Measurements from ENCODE around the gene IGF2BP3.

Gene IGF2BP3

GRCh38 chr7:23472046-23472445, 1.8 kb upstream of the IGF2BP3 start:
- Histone ChIP-seq H3K9ac (ENCODE audit: low read length in 2 of 2) (no peak overlapping the region), H3K4me3 (ENCODE audit: low read length in 2 of 2) (no peak overlapping the region), H3K9me3 (ENCODE audit: control insufficient read depth in 2 of 2, low read length in 2 of 2) (peaks cover 0 to 3% of the 10 kb centered on the region in 2 donors), H3K27ac (ENCODE audit: low read length) (no peak overlapping the region), H3K27me3 (ENCODE audit: control insufficient read depth in 1 of 2, insufficient read depth in 2 of 2, low read length in 2 of 2) (peaks cover 66 to 96% of the 10 kb centered on the region in 2 donors), H3K4me1 (ENCODE audit: control insufficient read depth, insufficient read depth, low read length) (peaks cover 37% of the 10 kb centered on the region), H3K36me3 (ENCODE audit: control insufficient read depth in 2 of 2, insufficient read depth in 2 of 2, low read length in 2 of 2) (no peaks in the 10 kb centered on the region)

GRCh38 chr7:23471106-23471859, 992 bp upstream of the IGF2BP3 start:
- Histone ChIP-seq H3K4me3 (ENCODE audit: low read length in 2 of 2) (no peak overlapping the region), H3K27ac (ENCODE audit: low read length) (no peak overlapping the region), H3K9ac (ENCODE audit: low read length in 2 of 2) (no peak overlapping the region), H3K27me3 (ENCODE audit: control insufficient read depth in 1 of 2, insufficient read depth in 2 of 2, low read length in 2 of 2) (peaks cover 58 to 93% of the 10 kb centered on the region in 2 donors), H3K9me3 (ENCODE audit: control insufficient read depth in 2 of 2, low read length in 2 of 2) (peaks cover 0 to 3% of the 10 kb centered on the region in 2 donors), H3K4me1 (ENCODE audit: control insufficient read depth, insufficient read depth, low read length) (peaks cover 37% of the 10 kb centered on the region), H3K36me3 (ENCODE audit: control insufficient read depth in 2 of 2, insufficient read depth in 2 of 2, low read length in 2 of 2) (no peaks in the 10 kb centered on the region)

- no peaks in the 10 kb centered on the region for H3K36me3 ChIP-seq (ENCODE audit: control insufficient read depth in 2 of 2, insufficient read depth in 2 of 2, low read length in 2 of 2)
- H3K4me1 ChIP-seq (ENCODE audit: control insufficient read depth, insufficient read depth, low read length) = peaks cover 37% of the 10 kb centered on the region
- H3K27ac ChIP-seq (ENCODE audit: low read length) = no peak overlapping the region
- H3K27me3 ChIP-seq (ENCODE audit: control insufficient read depth in 1 of 2, insufficient read depth in 2 of 2, low read length in 2 of 2) = peaks cover 58 to 87% of the 10 kb centered on the region in 2 donors
- no peak overlapping the region for H3K9ac ChIP-seq (ENCODE audit: low read length in 2 of 2)
- peak overlapping the region in 1 of 2 donors; percentile 62 for H3K4me3 ChIP-seq (ENCODE audit: low read length in 2 of 2)
- H3K9me3 ChIP-seq (ENCODE audit: control insufficient read depth in 2 of 2, low read length in 2 of 2) = peaks cover 0 to 3% of the 10 kb centered on the region in 2 donors
Observed at GRCh38 chr7:23469961-23470250, 385 bp downstream of the IGF2BP3 start.

- no peaks in the 10 kb centered on the region for H3K9me3 ChIP-seq (ENCODE audit: control insufficient read depth in 2 of 2, low read length in 2 of 2)
- H3K36me3 ChIP-seq (ENCODE audit: control insufficient read depth in 2 of 2, insufficient read depth in 2 of 2, low read length in 2 of 2) = no peaks in the 10 kb centered on the region
- H3K9ac ChIP-seq (ENCODE audit: low read length in 2 of 2) = no peak overlapping the region
- H3K4me1 ChIP-seq (ENCODE audit: control insufficient read depth, insufficient read depth, low read length) = peaks cover 34% of the 10 kb centered on the region
- no peak overlapping the region for H3K27ac ChIP-seq (ENCODE audit: low read length)
- H3K4me3 ChIP-seq (ENCODE audit: low read length in 2 of 2) = peak overlapping the region; percentile 44 to 62
- H3K27me3 ChIP-seq (ENCODE audit: control insufficient read depth in 1 of 2, insufficient read depth in 2 of 2, low read length in 2 of 2) = peaks cover 54 to 82% of the 10 kb centered on the region in 2 donors
Observed at GRCh38 chr7:23469150-23469960, 936 bp downstream of the IGF2BP3 start.

GRCh38 chr7:23468526-23469149, 1.7 kb downstream of the IGF2BP3 start:
- Histone ChIP-seq H3K4me1 (ENCODE audit: control insufficient read depth, insufficient read depth, low read length) (peaks cover 28% of the 10 kb centered on the region), H3K27ac (ENCODE audit: low read length) (no peak overlapping the region), H3K36me3 (ENCODE audit: control insufficient read depth in 2 of 2, insufficient read depth in 2 of 2, low read length in 2 of 2) (no peaks in the 10 kb centered on the region), H3K27me3 (ENCODE audit: control insufficient read depth in 1 of 2, insufficient read depth in 2 of 2, low read length in 2 of 2) (peaks cover 50 to 79% of the 10 kb centered on the region in 2 donors), H3K4me3 (ENCODE audit: low read length in 2 of 2) (peak overlapping the region; percentile 44 to 62), H3K9ac (ENCODE audit: low read length in 2 of 2) (no peak overlapping the region), H3K9me3 (ENCODE audit: control insufficient read depth in 2 of 2, low read length in 2 of 2) (no peaks in the 10 kb centered on the region)

GRCh38 chr7:23467806-23468525, 2.3 kb downstream of the IGF2BP3 start:
- peak overlapping the region in 1 of 2 donors; percentile 35 for H3K4me3 ChIP-seq (ENCODE audit: low read length in 2 of 2)

GRCh38 chr7:23467291-23467805, 2.9 kb downstream of the IGF2BP3 start:
- H3K27me3 ChIP-seq (ENCODE audit: control insufficient read depth in 1 of 2, insufficient read depth in 2 of 2, low read length in 2 of 2) = peaks cover 47 to 66% of the 10 kb centered on the region in 2 donors
- no peak overlapping the region for H3K27ac ChIP-seq (ENCODE audit: low read length)
- no peaks in the 10 kb centered on the region for H3K9me3 ChIP-seq (ENCODE audit: control insufficient read depth in 2 of 2, low read length in 2 of 2)
- H3K36me3 ChIP-seq (ENCODE audit: control insufficient read depth in 2 of 2, insufficient read depth in 2 of 2, low read length in 2 of 2) = no peaks in the 10 kb centered on the region
- H3K4me3 ChIP-seq (ENCODE audit: low read length in 2 of 2) = peak overlapping the region in 1 of 2 donors; percentile 35
- no peak overlapping the region for H3K9ac ChIP-seq (ENCODE audit: low read length in 2 of 2)
- peaks cover 28% of the 10 kb centered on the region for H3K4me1 ChIP-seq (ENCODE audit: control insufficient read depth, insufficient read depth, low read length)

More at GRCh38 chr7:23467806-23468525, 2.3 kb downstream of the IGF2BP3 start:
- H3K9me3 ChIP-seq (ENCODE audit: control insufficient read depth in 2 of 2, low read length in 2 of 2) = no peaks in the 10 kb centered on the region
- H3K36me3 ChIP-seq (ENCODE audit: control insufficient read depth in 2 of 2, insufficient read depth in 2 of 2, low read length in 2 of 2) = no peaks in the 10 kb centered on the region
- no peak overlapping the region for H3K9ac ChIP-seq (ENCODE audit: low read length in 2 of 2)
- H3K4me1 ChIP-seq (ENCODE audit: control insufficient read depth, insufficient read depth, low read length) = peaks cover 28% of the 10 kb centered on the region
- peaks cover 47 to 72% of the 10 kb centered on the region in 2 donors for H3K27me3 ChIP-seq (ENCODE audit: control insufficient read depth in 1 of 2, insufficient read depth in 2 of 2, low read length in 2 of 2)
- H3K27ac ChIP-seq (ENCODE audit: low read length) = no peak overlapping the region

- peaks cover 1% of the 10 kb centered on the region for H3K4me1 ChIP-seq (ENCODE audit: control insufficient read depth, insufficient read depth, low read length)
- H3K36me3 ChIP-seq (ENCODE audit: control insufficient read depth in 2 of 2, insufficient read depth in 2 of 2, low read length in 2 of 2) = no peaks in the 10 kb centered on the region
- H3K4me3 ChIP-seq (ENCODE audit: low read length in 2 of 2) = no peak overlapping the region
- no peak overlapping the region for H3K9ac ChIP-seq (ENCODE audit: low read length in 2 of 2)
- H3K9me3 ChIP-seq (ENCODE audit: control insufficient read depth in 2 of 2, low read length in 2 of 2) = no peaks in the 10 kb centered on the region
- no peak overlapping the region for H3K27ac ChIP-seq (ENCODE audit: low read length)
- H3K27me3 ChIP-seq (ENCODE audit: control insufficient read depth in 1 of 2, insufficient read depth in 2 of 2, low read length in 2 of 2) = peaks cover 21 to 23% of the 10 kb centered on the region in 2 donors
Observed at GRCh38 chr7:23462846-23463245, 7.4 kb downstream of the IGF2BP3 start.

- H3K9ac ChIP-seq (ENCODE audit: low read length in 2 of 2) = no peak overlapping the region
- peaks cover 2 to 3% of the 10 kb centered on the region in 2 donors for H3K27me3 ChIP-seq (ENCODE audit: control insufficient read depth in 1 of 2, insufficient read depth in 2 of 2, low read length in 2 of 2)
- H3K9me3 ChIP-seq (ENCODE audit: control insufficient read depth in 2 of 2, low read length in 2 of 2) = no peaks in the 10 kb centered on the region
- no peaks in the 10 kb centered on the region for H3K4me1 ChIP-seq (ENCODE audit: control insufficient read depth, insufficient read depth, low read length)
- no peak overlapping the region for H3K4me3 ChIP-seq (ENCODE audit: low read length in 2 of 2)
- H3K27ac ChIP-seq (ENCODE audit: low read length) = no peak overlapping the region
- no peaks in the 10 kb centered on the region for H3K36me3 ChIP-seq (ENCODE audit: control insufficient read depth in 2 of 2, insufficient read depth in 2 of 2, low read length in 2 of 2)
Observed at GRCh38 chr7:23458044-23458443, 12.2 kb downstream of the IGF2BP3 start.

- H3K27ac ChIP-seq (ENCODE audit: low read length) = no peak overlapping the region
- H3K9ac ChIP-seq (ENCODE audit: low read length in 2 of 2) = no peak overlapping the region
- no peaks in the 10 kb centered on the region for H3K4me1 ChIP-seq (ENCODE audit: control insufficient read depth, insufficient read depth, low read length)
- H3K4me3 ChIP-seq (ENCODE audit: low read length in 2 of 2) = no peak overlapping the region
- peaks cover 3% of the 10 kb centered on the region in 2 donors for H3K27me3 ChIP-seq (ENCODE audit: control insufficient read depth in 1 of 2, insufficient read depth in 2 of 2, low read length in 2 of 2)
- no peaks in the 10 kb centered on the region for H3K36me3 ChIP-seq (ENCODE audit: control insufficient read depth in 2 of 2, insufficient read depth in 2 of 2, low read length in 2 of 2)
- H3K9me3 ChIP-seq (ENCODE audit: control insufficient read depth in 2 of 2, low read length in 2 of 2) = no peaks in the 10 kb centered on the region
Observed at GRCh38 chr7:23456093-23456492, 14.2 kb downstream of the IGF2BP3 start.

Data from stomach smooth muscle (tissue), 2 donors.